HG03066 (cell line): ENCODE data around the gene METTL6.
"Not testable (repeated sequence)": the region's sequence is repeated elsewhere in the genome, so short reads cannot be mapped to it uniquely, and the experiment has no call there.

ENCODE experiments used
- ATAC-seq: cut with Tn5 transposase; IDR thresholded peaks from one replicate; pipeline ENCODE4 v1.9.1; 2021; ENCODE audit warnings: low read depth; ENCODE audit not compliant: unreplicated experiment

METTL6 gene

DNA sequence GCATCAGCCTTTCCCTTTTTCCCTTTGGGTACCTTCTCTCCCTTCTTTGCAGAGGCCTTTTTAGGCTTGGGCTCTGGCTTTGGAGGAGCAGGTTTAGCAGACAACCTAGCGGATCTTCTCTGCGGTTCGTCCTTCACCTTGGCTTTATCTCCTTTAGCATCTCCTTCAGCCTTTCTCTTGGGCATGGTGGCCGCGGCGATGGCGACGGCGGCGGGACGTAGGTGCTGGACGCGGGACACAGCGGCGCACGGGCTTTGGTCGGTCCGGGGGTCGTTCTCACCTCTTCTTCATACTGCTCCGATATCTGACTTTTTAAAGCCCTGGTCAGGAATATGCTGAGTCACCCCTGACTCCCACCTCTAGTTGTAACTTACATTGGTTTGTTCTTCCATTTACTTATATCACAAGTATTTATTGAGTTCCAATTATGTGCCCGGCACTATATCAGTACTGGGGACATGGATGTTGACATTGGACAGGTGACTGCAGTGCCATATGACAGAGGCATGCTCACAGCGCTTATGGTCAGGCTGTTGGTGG is 51.8 kb downstream of the METTL6 start:
- ATAC-seq: no peak

GRCh38 chr3:15372918-15373317 is 54.4 kb downstream of the METTL6 start:
- ATAC-seq: no peak

DNA sequence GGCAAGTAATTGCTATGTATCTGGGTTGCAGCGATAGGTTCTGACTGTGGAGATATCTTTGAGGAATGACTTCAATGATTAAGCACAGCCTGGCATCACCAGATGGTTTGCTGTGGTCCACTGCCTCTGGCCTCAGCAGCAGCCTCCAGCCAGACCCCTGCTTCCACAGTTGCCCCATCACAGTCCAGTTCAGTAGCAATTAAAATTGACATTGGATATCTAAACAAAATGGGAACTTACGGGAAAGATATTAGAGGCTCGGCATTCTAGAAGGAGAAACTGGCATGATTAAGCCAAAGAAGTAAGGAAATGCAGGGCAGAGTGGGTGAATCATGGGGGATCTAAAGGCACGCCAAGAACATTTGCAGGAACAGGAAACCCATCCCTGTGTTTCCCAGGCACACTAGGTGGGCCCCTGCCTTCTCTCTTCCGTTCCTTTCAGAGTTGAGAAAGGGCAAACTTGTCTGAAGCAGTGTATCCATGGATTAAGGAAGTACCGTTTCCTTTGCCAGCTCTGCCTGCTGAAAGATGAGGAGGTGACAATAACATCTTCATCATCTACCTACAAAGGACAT is 58.7 kb downstream of the METTL6 start:
- ATAC-seq: no peak

- no peak for ATAC-seq
These were observed 60.3 kb downstream of the METTL6 start for GRCh38 chr3:15367059-15367458.

DNA sequence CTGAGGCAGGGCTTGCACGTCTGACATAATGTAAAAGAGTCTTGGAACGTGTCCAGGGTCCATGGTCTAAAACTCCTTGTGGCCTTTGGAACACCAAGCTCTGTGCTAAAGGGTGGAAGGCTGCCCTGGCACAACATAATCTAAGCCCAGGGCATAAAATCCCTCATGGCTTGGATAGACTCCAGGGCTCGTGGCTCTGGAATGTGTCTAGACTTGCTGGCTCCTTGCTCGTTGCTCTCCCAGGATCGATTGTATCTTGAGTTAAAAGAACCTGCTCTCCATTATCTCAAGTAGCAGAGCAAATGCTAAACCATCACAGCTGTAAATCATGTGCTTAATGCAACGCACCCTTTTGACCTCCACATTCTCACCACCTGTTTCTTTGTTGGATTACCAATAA is 63.3 kb downstream of the METTL6 start:
- ATAC-seq: not testable (repeated sequence)

- ATAC-seq: peak; percentile 79
These were observed 65.7 kb downstream of the METTL6 start for GRCh38 chr3:15361494-15362214.

DNA sequence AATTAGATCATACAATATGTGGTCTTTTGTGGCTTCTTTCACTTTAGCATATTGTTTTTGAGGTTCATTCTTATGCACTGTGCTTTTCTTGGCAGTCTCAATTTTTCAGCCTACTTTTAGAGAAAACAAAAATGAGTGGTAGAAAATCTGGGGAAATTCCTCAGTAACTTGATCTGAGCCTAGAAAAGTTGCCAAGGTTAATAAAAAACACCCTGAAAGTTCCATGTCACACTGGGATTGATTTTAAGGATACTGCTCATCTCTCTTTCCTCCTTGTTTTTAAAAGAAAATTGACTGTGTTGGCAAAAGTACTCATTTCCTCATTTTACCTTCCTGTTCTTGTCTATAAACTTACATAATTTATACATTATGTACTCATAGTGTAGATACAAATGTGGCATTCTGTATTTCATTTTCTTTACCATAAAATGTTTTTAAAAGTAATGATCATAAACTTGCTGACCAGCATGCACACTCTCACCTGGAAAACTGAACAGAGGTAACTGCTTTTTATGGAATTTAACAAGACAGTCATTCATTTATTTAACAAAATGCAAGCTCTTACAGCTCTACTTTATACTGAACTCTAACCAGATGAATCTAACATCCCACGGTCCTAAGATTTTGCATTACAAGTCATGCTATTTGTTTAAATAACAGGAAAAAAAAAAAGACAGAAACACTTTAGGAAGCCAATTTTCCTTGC is 66.4 kb downstream of the METTL6 start:
- ATAC-seq: no peak
